OCI-LY1 (cell line): Measurements from ENCODE around the gene GRK5.

Experiments
- H2AFZ ChIP-seq: fragments of 200-600 bp; sonication (generic), shearing (Covaris generic); 2 replicates; pipeline ENCODE4 v1.6.0; 2014; ENCODE audit warnings: antibody characterized with exemption, mild to moderate bottlenecking, low read length
- H3F3A ChIP-seq: fragments of 200-600 bp; sonication (generic), shearing (Covaris generic); 2 replicates; pipeline ENCODE4 v1.6.0; 2014; ENCODE audit warnings: mild to moderate bottlenecking, antibody characterized with exemption, low read length, moderate library complexity; ENCODE audit not compliant: insufficient read depth
- H3K27ac ChIP-seq: fragments of 200-600 bp; sonication (generic); 2 replicates; pipeline ENCODE4 v1.5.1; 2014; ENCODE audit warnings: low read length, mixed run types, mild to moderate bottlenecking, low read depth; ENCODE audit not compliant: poor library complexity, severe bottlenecking
- H3K27me3 ChIP-seq: fragments of 200-600 bp; sonication (generic); 2 replicates; pipeline ENCODE4 v1.6.0; 2014; ENCODE audit warnings: antibody characterized with exemption, mild to moderate bottlenecking, low read length, moderate library complexity; ENCODE audit not compliant: insufficient read depth
- H3K36me3 ChIP-seq: fragments of 200-600 bp; sonication (generic); 2 replicates; pipeline ENCODE4 v1.6.1; 2014; ENCODE audit warnings: mild to moderate bottlenecking, antibody characterized with exemption, low read length, moderate library complexity, mixed read lengths; ENCODE audit not compliant: insufficient read depth
- H3K4me1 ChIP-seq: fragments of 200-600 bp; sonication (generic); 2 replicates; pipeline ENCODE4 v1.5.1; 2014; ENCODE audit warnings: mild to moderate bottlenecking, low read length, moderate library complexity; ENCODE audit not compliant: insufficient read depth, severe bottlenecking
- H3K4me2 ChIP-seq: fragments of 200-600 bp; sonication (generic), shearing (Covaris generic); 2 replicates; pipeline ENCODE4 v1.6.1; 2014; ENCODE audit warnings: low read length
- H3K4me3 ChIP-seq: fragments of 200-600 bp; sonication (generic); 2 replicates; pipeline ENCODE4 v1.5.1; 2014; ENCODE audit warnings: low read length, low read depth, mild to moderate bottlenecking, mixed read lengths; ENCODE audit not compliant: poor library complexity, severe bottlenecking
- H3K79me2 ChIP-seq: fragments of 200-600 bp; shearing (Covaris generic); 2 replicates; pipeline ENCODE4 v1.6.1; 2016; ENCODE audit warnings: mixed run types, low read length, mixed read lengths; ENCODE audit not compliant: insufficient read depth
- H3K9ac ChIP-seq: fragments of 200-600 bp; sonication (generic), shearing (Covaris generic); 2 replicates; pipeline ENCODE4 v1.6.1; 2014; ENCODE audit warnings: mild to moderate bottlenecking, low read length, mixed read lengths
- H3K9me2 ChIP-seq: fragments of 200-600 bp; sonication (generic), shearing (Covaris generic); 2 replicates; pipeline ENCODE4 v1.6.1; 2014; ENCODE audit warnings: low read depth, mild to moderate bottlenecking, low read length, mixed read lengths
- H3K9me3 ChIP-seq: fragments of 200-600 bp; shearing (Covaris generic); 2 replicates; pipeline ENCODE4 v1.6.1; 2014; ENCODE audit warnings: low read length, mixed read lengths
- H4K20me1 ChIP-seq: fragments of 200-600 bp; sonication (generic), shearing (Covaris generic); 2 replicates; pipeline ENCODE4 v1.6.0; 2016; ENCODE audit warnings: mild to moderate bottlenecking, low read length; ENCODE audit not compliant: insufficient read depth
- CTCF ChIP-seq: fragments of 200-600 bp; sonication (generic), shearing (Covaris generic); IDR thresholded peaks from 2 replicates; pipeline ENCODE4 v1.5.1; 2017; ENCODE audit warnings: mild to moderate bottlenecking, antibody characterized with exemption, low read length, moderate library complexity, mixed read lengths
- EZH2 ChIP-seq: fragments of 200-600 bp; sonication (generic), shearing (Covaris generic); IDR thresholded peaks from 2 replicates; pipeline ENCODE4 v1.8.0; 2017; ENCODE audit warnings: borderline replicate concordance, mixed run types, mild to moderate bottlenecking, antibody characterized with exemption, low read length, moderate library complexity, mixed read lengths

The GRK5 gene

GRCh38 chr10:119441151-119441821 lies 233.9 kb downstream of the GRK5 start:
- H3K4me1 ChIP-seq = peaks cover 15% of the 10 kb centered on the region
- no peak overlapping the region for H3K9ac ChIP-seq
- 0 out of 2 replicates have a peak, but pooled peaks cover 4% of the 10 kb centered on the region for H3K27me3 ChIP-seq
- no peak overlapping the region for H3K4me3 ChIP-seq
- H3K79me2 ChIP-seq = no peaks in the 10 kb centered on the region
- no peaks in the 10 kb centered on the region for H3F3A ChIP-seq
- no peaks in the 10 kb centered on the region for H4K20me1 ChIP-seq
- TF ChIP-seq CTCF (no peak), EZH2 (no peak)
- no peaks in the 10 kb centered on the region for H3K36me3 ChIP-seq
- H3K9me2 ChIP-seq = no peaks in the 10 kb centered on the region
- no peak overlapping the region for H3K4me2 ChIP-seq
- H2AFZ ChIP-seq = no peak overlapping the region
- no peaks in the 10 kb centered on the region for H3K9me3 ChIP-seq
- H3K27ac ChIP-seq = no peak overlapping the region

GRCh38 chr10:119441921-119442757 lies 234.8 kb downstream of the GRK5 start:
- Histone ChIP-seq H3K4me2 (peak overlapping the region; percentile 60), H3K9ac (no peak overlapping the region; the same call in 1 of the 2 replicates), H2AFZ (no peak overlapping the region), H3K36me3 (no peaks in the 10 kb centered on the region), H3K9me3 (no peaks in the 10 kb centered on the region), H4K20me1 (no peaks in the 10 kb centered on the region), H3K27ac (no peak overlapping the region), H3F3A (no peaks in the 10 kb centered on the region), H3K4me1 (peaks cover 15% of the 10 kb centered on the region), H3K27me3 (no peaks in the 10 kb centered on the region), H3K79me2 (no peaks in the 10 kb centered on the region), H3K4me3 (peak overlapping the region; percentile 26), H3K9me2 (no peaks in the 10 kb centered on the region)
- TF ChIP-seq CTCF (peak; percentile 57), EZH2 (no peak)

GRCh38 chr10:119442758-119443060 lies 235.3 kb downstream of the GRK5 start:
- peak overlapping the region; percentile 60; the same call in 1 of the 2 replicates for H3K4me2 ChIP-seq
- H3K4me3 ChIP-seq = peak overlapping the region; percentile 26
- no peaks in the 10 kb centered on the region for H3K9me3 ChIP-seq
- H3K9ac ChIP-seq = no peak overlapping the region; the same call in 1 of the 2 replicates
- no peaks in the 10 kb centered on the region for H3K79me2 ChIP-seq
- no peaks in the 10 kb centered on the region for H3F3A ChIP-seq
- no peak overlapping the region for H2AFZ ChIP-seq
- no peaks in the 10 kb centered on the region for H3K36me3 ChIP-seq
- no peaks in the 10 kb centered on the region for H3K9me2 ChIP-seq
- H4K20me1 ChIP-seq = no peaks in the 10 kb centered on the region
- H3K4me1 ChIP-seq = peaks cover 15% of the 10 kb centered on the region
- no peaks in the 10 kb centered on the region for H3K27me3 ChIP-seq
- no peak for TF ChIP-seq CTCF
- H3K27ac ChIP-seq = no peak overlapping the region
